CD4-positive, alpha-beta T cell treated with Interleukin-6 at 100 ng/mL for 8 hours (primary cell): ENCODE data around the gene FHL2.
A peak's percentile ranks its signal among the peaks of the same experiment; 100 is the strongest.
"Not testable (repeated sequence)": the region's sequence is repeated elsewhere in the genome, so short reads cannot be mapped to it uniquely, and the experiment has no call there.

Experiments used
- DNase-seq: peaks from one replicate; pipeline ENCODE4 v3.0.0-alpha.2; 2020; ENCODE audit warnings: mixed read lengths, low spot score

The FHL2 gene

GRCh38 chr2:105398336-105399206 lies at the start of gene FHL2:
Gene FHL2 (minus strand): TSS chr2:105399051. CDS start chr2:105386516, 12,535 bp downstream.
- DNase-seq, result peak; percentile 53

DNA sequence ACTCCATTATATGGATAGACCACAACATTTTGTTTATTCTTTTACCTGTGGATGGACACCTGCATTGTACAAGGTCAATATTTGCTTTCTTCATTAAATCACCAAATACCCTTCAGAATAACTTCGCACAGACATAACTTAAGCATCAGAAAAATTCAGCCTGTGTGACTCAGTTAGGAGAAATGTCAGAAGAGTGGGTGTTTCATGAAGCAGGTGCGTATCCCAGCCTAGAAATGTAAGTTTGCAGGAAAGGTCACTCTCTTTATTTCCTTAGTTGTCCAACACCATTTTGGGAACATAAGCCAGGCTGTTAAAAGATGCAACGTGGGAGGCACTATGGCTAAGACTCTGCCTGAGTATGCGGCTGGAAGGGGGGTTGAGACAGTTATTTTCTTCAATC lies 48.6 kb upstream of the FHL2 start:
- no peak for DNase-seq

DNA sequence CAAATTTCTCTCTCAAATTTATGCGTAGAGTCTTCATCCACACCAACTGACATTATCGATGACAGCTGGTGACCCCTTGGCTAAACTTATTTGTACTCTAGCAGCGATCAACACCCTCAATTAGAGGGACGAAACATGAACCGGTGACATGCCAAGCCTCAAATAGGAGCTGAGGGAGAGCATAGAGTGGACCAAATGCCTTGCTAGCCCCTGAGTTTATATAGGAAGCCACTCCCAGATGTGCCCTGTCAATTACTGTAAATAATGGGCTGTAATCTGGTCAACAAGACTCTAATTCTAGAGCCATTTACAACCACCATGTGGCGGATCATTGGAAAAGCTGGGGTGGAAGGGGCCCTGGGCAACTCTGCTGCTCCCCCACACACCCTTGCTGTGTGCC lies 47.6 kb upstream of the FHL2 start:
- DNase-seq, result no peak

DNA sequence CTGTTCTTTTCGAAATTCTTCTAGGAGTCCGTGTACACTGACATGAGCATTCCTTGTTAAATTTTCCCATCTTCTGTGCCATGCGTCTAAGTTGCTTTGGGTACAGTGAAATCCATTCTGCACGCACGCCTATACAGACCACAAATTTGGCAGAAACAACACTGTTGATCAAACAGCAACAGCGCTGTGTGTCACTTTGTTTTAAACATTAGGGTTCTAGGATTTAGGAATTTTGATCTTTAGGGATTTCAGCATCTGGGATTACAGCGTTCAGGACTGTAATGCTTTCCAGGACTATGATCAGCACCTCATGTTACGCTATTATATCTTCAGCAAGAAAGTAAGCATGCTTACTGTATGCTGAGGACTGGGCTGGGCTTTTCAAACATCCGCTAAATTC lies 47.1 kb upstream of the FHL2 start:
- DNase-seq, result no peak

GRCh38 chr2:105445498-105445897 lies 46.6 kb upstream of the FHL2 start:
- no peak for DNase-seq

DNA sequence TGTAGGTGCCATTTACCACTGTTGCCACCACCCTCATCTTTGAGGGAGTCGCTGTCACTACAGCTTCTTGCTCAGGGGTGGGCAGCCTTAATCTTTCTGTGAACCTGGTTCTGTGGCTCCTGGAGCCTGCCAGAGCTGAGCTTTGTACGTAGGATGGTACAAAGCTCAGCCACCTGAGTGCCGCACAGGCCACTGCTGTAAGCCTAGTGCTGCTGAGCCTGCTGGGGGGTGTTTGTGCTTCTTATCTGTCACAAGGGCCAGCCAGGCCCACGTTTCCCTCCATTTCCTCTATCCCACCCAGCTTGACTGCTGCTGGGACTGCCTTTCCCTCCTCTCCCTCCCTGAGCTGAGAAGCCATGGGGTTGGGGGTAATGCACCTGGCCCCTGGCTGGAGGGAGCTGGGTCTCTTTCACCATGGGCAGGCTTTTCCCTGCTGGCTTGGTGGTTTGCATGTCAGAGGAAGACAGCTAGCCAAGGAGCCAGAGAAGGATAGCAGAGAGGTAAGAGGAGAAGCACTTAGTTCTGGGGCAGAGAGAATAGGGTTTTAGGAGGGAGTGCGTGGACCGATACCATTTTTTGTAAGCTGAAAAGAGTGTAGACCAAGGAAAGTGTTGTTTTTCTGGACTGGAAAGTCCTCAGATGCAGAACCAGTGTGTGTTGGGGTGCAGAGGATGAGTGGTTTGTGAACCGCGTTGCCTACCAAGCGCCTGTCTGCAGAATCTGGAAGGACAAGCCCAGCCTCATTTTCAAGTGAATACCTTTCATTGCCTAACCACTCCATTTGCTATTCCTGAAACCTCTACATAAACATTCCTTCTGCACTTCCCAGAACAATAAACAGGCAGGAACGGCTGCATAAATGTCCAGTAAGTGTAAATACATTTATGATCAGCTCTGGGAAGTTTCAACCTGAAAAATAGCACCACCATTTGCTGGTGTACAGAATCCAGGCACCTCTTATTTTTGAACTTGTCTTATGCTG lies 45.1 kb upstream of the FHL2 start:
- DNase-seq, result no peak

DNA sequence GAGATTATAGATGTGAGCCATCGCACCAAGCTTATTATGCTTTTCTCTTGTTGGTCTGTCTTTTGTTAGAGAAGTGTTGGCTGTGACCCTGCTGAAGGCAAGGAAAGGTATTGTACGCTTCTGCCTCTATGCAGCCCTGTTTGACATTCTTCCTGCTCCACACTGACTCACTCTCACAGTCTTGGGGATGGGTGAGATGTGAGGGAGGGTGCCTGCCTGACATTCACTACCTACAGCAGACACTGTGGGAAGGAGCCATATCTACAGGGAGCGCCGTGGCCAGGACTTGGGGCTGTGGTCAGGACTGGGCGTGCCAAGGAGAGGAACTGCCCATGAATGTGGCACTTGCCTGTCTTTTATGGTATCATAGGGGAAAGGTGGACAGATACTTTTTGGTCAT lies 43.9 kb upstream of the FHL2 start:
- no peak for DNase-seq

DNA sequence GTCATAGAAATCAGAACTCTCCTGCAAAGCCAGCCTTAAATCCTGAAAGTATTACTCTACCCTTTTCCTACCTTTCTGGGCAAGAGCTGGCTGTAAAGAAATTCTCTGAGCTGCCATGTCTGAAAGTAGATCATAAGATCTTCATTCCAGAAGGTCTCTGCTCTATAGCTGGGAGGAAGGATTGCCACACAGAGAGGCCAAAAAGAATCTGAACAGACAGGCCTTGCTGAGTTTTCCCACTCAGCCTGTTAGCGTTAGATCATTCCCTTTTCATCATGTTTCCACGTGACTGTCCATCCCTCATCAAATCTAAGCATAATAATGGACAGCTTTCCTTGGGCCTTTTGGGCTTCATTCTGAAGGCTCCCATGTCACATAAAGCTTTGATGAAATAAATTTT lies 43.2 kb upstream of the FHL2 start:
- DNase-seq, result no peak

- no peak for DNase-seq
Observed at GRCh38 chr2:105439141-105439540, 40.3 kb upstream of the FHL2 start.

- DNase-seq, result no peak
Observed at GRCh38 chr2:105438104-105438929, 39.5 kb upstream of the FHL2 start.

DNA sequence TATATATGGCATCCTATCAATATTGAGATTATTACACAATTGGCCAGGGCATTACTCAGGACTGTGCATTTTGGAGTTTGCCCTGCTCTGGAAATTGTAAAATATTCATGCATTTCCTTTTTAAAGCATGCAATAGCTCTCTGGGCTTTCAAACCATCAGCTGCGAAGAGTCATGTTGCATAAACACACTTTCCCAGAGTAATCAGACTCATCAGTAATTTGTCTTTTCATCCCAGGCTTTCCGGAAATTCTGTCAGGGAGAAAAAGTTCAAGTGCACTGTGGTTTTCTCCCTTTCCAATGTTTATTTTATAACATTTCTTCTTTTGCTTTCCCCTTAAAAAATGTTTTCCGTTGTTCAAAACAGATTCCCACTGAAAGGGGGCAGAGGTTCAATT lies 38.9 kb upstream of the FHL2 start:
- no peak for DNase-seq

DNA sequence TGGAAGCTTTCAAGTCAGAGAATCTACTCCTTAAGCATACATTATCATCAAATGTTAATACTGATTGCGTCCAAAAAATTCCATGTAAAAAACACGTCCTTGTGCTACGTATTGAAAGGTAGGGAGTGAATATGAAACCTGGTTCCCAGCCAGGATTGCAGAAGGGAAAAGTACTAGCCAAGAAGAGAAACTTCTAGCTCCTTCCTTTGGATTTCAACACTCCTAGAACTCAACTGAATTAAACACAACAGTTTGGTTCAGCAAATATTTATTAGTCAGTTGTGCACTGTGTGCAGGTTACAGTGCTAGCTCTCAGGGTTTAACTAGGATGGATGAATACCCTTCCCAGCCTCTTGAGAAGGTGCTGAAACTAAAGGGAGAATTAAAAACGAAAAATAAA lies 33.9 kb upstream of the FHL2 start:
- no peak for DNase-seq

DNA sequence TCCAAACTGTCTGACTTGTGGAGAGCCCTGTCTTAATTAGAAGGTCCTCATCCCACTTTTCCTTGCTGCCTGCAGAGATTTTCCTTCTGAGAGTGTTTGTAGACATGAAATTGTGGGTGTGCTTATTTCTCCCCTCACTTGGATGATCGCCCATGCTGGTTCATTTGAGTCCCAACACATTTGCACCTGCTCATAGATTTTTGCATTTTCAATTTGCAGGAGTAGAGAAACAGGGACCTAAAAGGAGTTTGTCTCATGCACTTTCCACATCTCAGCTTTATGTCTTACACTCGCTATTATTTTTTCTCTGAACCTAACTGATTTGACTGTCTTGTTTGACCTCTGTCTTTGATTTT lies 33.2 kb upstream of the FHL2 start:
- no peak for DNase-seq

- DNase-seq, result no peak
Observed at GRCh38 chr2:105431367-105432043, 32.7 kb upstream of the FHL2 start.

DNA sequence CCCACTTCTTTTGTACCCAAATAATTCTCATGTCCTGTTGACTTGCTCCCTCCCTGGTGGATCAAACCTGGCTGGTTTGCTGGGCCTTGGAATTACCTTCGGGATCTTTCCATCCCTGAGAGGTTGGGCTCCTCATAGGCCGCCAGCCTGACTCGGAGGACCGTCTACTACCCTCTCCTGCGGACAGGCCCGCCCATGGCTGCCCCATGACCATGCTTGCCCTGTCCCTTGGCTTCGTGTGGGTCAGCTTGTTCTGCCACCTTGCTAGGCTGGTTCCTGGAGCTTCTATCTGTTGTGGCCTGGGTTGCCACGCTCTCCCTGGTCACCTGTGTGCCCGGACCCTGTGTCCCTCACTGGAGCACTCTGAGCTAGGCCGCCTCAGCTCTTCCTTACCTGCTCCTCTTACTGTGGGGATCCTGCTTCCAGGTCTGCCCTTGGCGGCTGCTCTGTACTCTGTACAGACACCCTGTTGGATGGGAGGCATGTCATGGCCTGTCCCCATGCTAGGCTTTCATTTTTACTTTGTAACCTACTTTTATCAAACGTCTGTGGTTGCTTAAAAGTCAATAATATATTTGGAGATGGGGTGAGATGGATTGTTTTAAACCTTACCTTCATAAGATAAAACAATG lies 29.7 kb upstream of the FHL2 start:
- no peak for DNase-seq

- DNase-seq, result no peak
Observed at GRCh38 chr2:105427485-105427884, 28.6 kb upstream of the FHL2 start.

DNA sequence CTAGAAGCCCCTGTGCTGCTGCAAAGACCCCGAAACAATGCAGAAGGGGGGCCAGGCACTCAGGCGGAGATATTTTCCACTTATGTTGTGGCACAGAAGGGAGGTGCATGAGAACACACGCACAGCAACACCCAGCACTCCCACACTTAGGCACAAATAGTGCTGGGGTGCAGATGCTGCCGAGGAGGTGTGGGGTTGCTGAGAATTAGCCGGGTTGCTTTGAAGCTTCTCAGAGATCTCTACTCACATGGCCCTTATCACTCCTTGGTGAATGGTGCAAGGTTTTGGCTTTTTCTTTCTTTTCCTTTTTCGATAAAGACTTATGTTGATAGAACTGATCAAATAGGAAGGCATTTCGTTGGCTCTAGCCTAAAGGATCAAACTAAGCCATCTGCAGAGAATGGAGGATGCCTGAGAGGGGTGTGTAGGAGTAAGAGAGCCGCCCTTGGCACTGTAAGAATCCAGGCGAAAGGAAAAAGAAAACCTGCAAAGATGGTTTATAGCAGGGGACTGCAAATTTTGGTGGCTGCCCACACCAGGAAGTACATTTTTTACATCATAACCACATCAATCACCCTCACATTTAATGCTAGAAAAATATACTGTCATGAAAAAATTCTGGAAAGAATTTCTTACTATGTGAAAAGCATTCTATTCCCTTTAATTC lies 27.9 kb upstream of the FHL2 start:
- DNase-seq, result no peak

GRCh38 chr2:105425936-105426625 lies 27.2 kb upstream of the FHL2 start:
- DNase-seq, result no peak

DNA sequence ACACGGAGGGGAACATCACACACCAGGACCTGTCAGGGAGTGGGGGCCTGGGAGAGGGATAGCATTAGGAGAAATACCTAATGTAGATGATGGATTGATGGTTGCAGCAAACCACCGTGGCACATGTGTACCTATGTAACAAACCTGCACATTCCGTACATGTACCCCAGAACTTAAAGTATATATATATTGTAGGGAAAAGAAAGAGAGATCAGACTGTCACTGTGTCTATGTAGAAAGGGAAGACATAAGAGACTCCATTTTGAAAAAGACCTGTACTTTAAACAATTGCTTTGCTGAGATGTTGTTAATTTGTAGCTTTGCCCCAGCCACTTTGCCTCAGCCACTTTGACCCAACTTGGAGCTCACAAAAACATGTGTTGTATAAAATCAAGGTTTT lies 26.0 kb upstream of the FHL2 start:
- not testable (repeated sequence) for DNase-seq

DNA sequence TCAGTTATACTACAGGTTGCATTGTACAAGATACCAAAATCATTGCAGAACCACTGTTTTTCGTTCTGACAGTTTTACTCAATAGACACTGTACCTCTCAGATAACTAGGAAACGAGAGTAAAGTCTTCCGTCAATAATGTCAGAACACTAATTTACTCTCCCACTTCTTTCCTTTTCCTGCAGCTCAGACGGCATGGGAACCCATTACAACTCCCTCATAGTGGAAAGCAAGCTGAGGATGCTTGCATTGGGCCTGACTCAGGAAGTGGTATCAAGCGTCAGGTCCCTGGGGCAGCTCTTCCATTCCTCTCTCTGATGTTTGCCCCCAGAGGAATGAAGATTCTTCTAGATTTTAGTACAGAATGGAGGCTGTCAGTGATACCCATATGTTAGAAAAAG lies 23.9 kb upstream of the FHL2 start:
- DNase-seq, result no peak
